T47D (cell line): Measurements from ENCODE around the gene GABPB2.

ENCODE experiments used
- DNase-seq, 2 experiments: peaks; one replicate each; pipeline versions ENCODE4 v3.0.0 to v3.0.0-alpha.2; 2011 to 2012; ENCODE audit warnings: low read depth in 1 of 2, low spot score in 1 of 2
- JUND ChIP-seq: IDR thresholded peaks from 2 replicates; pipeline ENCODE4 v1.6.1; 2012; ENCODE audit warnings: low read depth
- in situ Hi-C: cut with HindIII; loops from 2 replicates; pipeline ENCODE4 v1.10.0; 2016; ENCODE audit warnings: low sequenced_read_pairs, low pct_unique_long_range_greater_than_20kb

Gene GABPB2

GRCh38 chr1:151130987-151131586 is 60.5 kb downstream of the GABPB2 start:
- no peak for DNase-seq
- no peak for TF ChIP-seq JUND
- in situ Hi-C loops: no loop called here

GRCh38 chr1:151131701-151132334 is 61.3 kb downstream of the GABPB2 start:
- TF ChIP-seq JUND: no peak
- no peak for DNase-seq
- in situ Hi-C loops: no loop called here

GRCh38 chr1:151132335-151133017 is 61.9 kb downstream of the GABPB2 start:
- no peak for TF ChIP-seq JUND
- DNase-seq: no peak
- in situ Hi-C loops: no loop called here

GRCh38 chr1:151133018-151133806 is 62.7 kb downstream of the GABPB2 start:
- in situ Hi-C loops: no loop called here
- no peak for TF ChIP-seq JUND
- no peak for DNase-seq

GRCh38 chr1:151134396-151134795 is 63.8 kb downstream of the GABPB2 start:
- DNase-seq: no peak
- in situ Hi-C loops: no loop called here
- no peak for TF ChIP-seq JUND

- DNase-seq: no peak
- in situ Hi-C loops: no loop called here
- TF ChIP-seq JUND: no peak
Observed at GRCh38 chr1:151134991-151135390, 64.4 kb downstream of the GABPB2 start.

GRCh38 chr1:151135433-151136385 is 65.1 kb downstream of the GABPB2 start:
- in situ Hi-C loops: no loop called here
- DNase-seq: no peak
- TF ChIP-seq JUND: no peak

GRCh38 chr1:151137789-151138188 is 67.2 kb downstream of the GABPB2 start:
- in situ Hi-C loops: no loop called here

GRCh38 chr1:151142411-151143056 is 72.0 kb downstream of the GABPB2 start:
- TF ChIP-seq JUND: no peak
- in situ Hi-C loops: no loop called here
- no peak for DNase-seq

More at GRCh38 chr1:151137789-151138188, 67.2 kb downstream of the GABPB2 start:
- DNase-seq: no peak
- no peak for TF ChIP-seq JUND

- TF ChIP-seq JUND: no peak
- DNase-seq: no peak
- in situ Hi-C loops: no loop called here
Observed at GRCh38 chr1:151143057-151143435, 72.5 kb downstream of the GABPB2 start.

GRCh38 chr1:151143986-151144385 is 73.4 kb downstream of the GABPB2 start:
- in situ Hi-C loops: no loop called here
- no peak for DNase-seq
- no peak for TF ChIP-seq JUND
